K562 (cell line): Measurements from ENCODE around the gene SLC28A1.

ENCODE experiments used
- POLR2AphosphoS5 ChIP-seq: IDR thresholded peaks from 2 replicates; pipeline ENCODE4 v1.6.1; 2011; ENCODE audit warnings: mild to moderate bottlenecking, low read depth, low read length, moderate library complexity; ENCODE audit not compliant: control insufficient read depth, insufficient read depth
- RAD21 ChIP-seq, 2 experiments: fragments of 250-450 bp in 1 of 2; fragments of 450-650 bp in 1 of 2; sonication (Bioruptor Pico) in 1 of 2; formaldehyde crosslinking in 1 of 2; IDR thresholded peaks in 1 of 2; conservative IDR thresholded peaks in 1 of 2; 2 replicates each; pipeline versions ENCODE4 v1.4.0 to v1.8.0; 2020 to 2022; ENCODE audit warnings: mild to moderate bottlenecking in 2 of 2, moderate library complexity in 1 of 2
- TF ChIP-seq, protein P1 (sequence below): sonication (generic); formaldehyde crosslinking; IDR thresholded peaks from 2 replicates; pipeline ENCODE4 v1.9.0; 2022; ENCODE audit warnings: mild to moderate bottlenecking, missing genetic modification reagents

DNA sequence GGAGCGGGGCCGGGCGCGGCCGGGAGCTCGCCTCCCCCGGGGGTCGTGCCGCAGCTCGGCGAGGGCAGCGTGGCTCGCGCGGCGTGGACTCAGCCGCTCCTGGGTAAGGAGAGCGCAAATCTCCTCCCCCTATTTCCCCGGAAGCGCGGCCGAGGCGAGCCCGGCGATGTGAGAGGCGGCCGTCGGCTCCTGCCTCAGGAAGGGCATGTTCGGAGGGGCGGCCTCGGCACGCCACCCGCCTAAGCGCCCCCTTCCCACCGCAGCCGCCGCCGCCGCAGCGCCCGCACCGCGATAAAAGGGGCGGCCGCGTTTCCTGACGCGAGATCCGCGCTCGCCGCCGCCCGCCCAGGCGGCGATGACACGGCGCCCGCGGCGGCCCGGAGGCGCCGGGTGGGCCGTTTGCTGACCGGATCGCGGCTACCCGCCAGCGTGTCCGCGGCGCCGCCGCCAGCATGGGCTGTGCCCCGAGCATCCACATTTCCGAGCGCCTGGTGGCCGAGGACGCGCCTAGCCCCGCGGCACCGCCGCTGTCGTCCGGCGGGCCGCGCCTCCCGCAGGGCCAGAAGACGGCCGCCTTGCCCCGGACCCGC, 97.3 kb downstream of the SLC28A1 start, which contains the start of gene PDE8A:
- no peak for TF ChIP-seq POLR2AphosphoS5
- TF ChIP-seq RAD21 (CRISPR knock-in tag; conservative IDR thresholded peaks at IDR 0.05 in 1 of 2, IDR thresholded peaks at IDR 0.05 in 1 of 2), result no peak
- TF ChIP-seq, protein P1, sequence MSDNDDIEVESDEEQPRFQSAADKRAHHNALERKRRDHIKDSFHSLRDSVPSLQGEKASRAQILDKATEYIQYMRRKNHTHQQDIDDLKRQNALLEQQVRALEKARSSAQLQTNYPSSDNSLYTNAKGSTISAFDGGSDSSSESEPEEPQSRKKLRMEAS, result no peak
